ENCODE measurements around the gene SNRPD2. TPM values are rescaled to one million over a fixed set of nuclear protein-coding genes. Genes with fewer than 3 reads are reported as not detected.
A peak's percentile ranks its signal among the peaks of the same experiment; 100 is the strongest.
"Not testable (repeated sequence)": the region's sequence is repeated elsewhere in the genome, so short reads cannot be mapped to it uniquely, and the experiment has no call there.

Gene SNRPD2
- total RNA-seq, 6 experiments from 2014 or later, result 79.7 to 92.5 (median 88.2) TPM

- H3K27ac ChIP-seq, result peak within 1 kb of the TSS; percentile 4 to 60 (median 57)
These were observed 38.9 kb upstream of the SNRPD2 start, which contains the start of gene FBXO46 for GRCh38 chr19:45730368-45731288. FBXO46 (minus strand) TSS chr19:45730896; CDS start chr19:45713495, 17,401 bp downstream.

GRCh38 chr19:45729800-45730290, 38.1 kb upstream of the SNRPD2 start:
- intact Hi-C loops (cut with DNase I), result no loop called here
- no peak for TF ChIP-seq CTCF (IDR thresholded peaks at IDR 0.05)
- 2% methylated on average over 8 of the region's 10 CpGs for WGBS (ENCODE audit: insufficient coverage, low coverage, low lambda C conversion rate, missing lambda C conversion rate)
- Histone ChIP-seq H3K4me3 (peak overlapping the region; percentile 53 to 77 (median 66)), H3K36me3 (no peaks in the 10 kb centered on the region), H3K9me3 (no peaks in the 10 kb centered on the region), H3K4me1 (peaks cover 0 to 12% (median 5%) of the 10 kb centered on the region in 4 donors), H3K27me3 (no peaks in the 10 kb centered on the region), H3K27ac (peak overlapping the region; percentile 4 to 60 (median 20))
- DNase-seq (no peak), ATAC-seq (peak in 3 of 4 donors; percentile 0 to 31 (median 1))

More at GRCh38 chr19:45730368-45731288, 38.9 kb upstream of the SNRPD2 start, which contains the start of gene FBXO46:
- ATAC-seq (peak; percentile 96 to 98 (median 98)), DNase-seq (peak; percentile 95 to 98 (median 98))
- H3K4me1 ChIP-seq, result peaks cover 0 to 12% (median 5%) of the 10 kb centered on the region in 4 donors
- TF ChIP-seq POLR2A (IDR thresholded peaks at IDR 0.05) (peak; percentile 69), CTCF (IDR thresholded peaks at IDR 0.05) (no peak)
- intact Hi-C loops (cut with DNase I), result no loop called here
- H3K4me3 ChIP-seq, result peak within 1 kb of the TSS; percentile 53 to 77 (median 66)
- no peaks in the 10 kb centered on the region for H3K27me3 ChIP-seq
- H3K36me3 ChIP-seq, result no peaks in the 10 kb centered on the region
- 1% methylated on average over 47 of the region's 48 CpGs for WGBS (ENCODE audit: insufficient coverage, low coverage, low lambda C conversion rate, missing lambda C conversion rate)
- H3K9me3 ChIP-seq, result no peaks in the 10 kb centered on the region

- 93% methylated on average over 18 of the region's 18 CpGs for WGBS (ENCODE audit: insufficient coverage, low coverage, low lambda C conversion rate, missing lambda C conversion rate)
- not testable (repeated sequence) for H3K9me3 ChIP-seq
These were observed 36.9 kb upstream of the SNRPD2 start for GRCh38 chr19:45728683-45729082.

GRCh38 chr19:45720065-45720464, 28.3 kb upstream of the SNRPD2 start:
- 95% methylated on average over 9 of the region's 11 CpGs for WGBS (ENCODE audit: insufficient coverage, low coverage, low lambda C conversion rate, missing lambda C conversion rate)
- intact Hi-C loops (cut with DNase I); H3K9me3 ChIP-seq; H3K27me3 ChIP-seq; H3K4me3 ChIP-seq; ATAC-seq; DNase-seq; H3K36me3 ChIP-seq: not testable (repeated sequence)
- Histone ChIP-seq H3K4me1 (peaks cover 0 to 25% (median 4%) of the 10 kb centered on the region in 4 donors), H3K27ac (peak overlapping the region in 2 of 3 donors; percentile 74 to 87)

More at GRCh38 chr19:45728683-45729082, 36.9 kb upstream of the SNRPD2 start:
- DNase-seq; ATAC-seq; H3K27ac ChIP-seq; H3K36me3 ChIP-seq; H3K4me3 ChIP-seq; intact Hi-C loops (cut with DNase I); H3K27me3 ChIP-seq: not testable (repeated sequence)
- H3K4me1 ChIP-seq, result peaks cover 0 to 12% (median 5%) of the 10 kb centered on the region in 4 donors

- WGBS (ENCODE audit: insufficient coverage, low coverage, low lambda C conversion rate, missing lambda C conversion rate), result 62% methylated on average over 2 of the region's 12 CpGs
- Histone ChIP-seq H3K9me3 (no peaks in the 10 kb centered on the region), H3K4me1 (peaks cover 0 to 25% (median 4%) of the 10 kb centered on the region in 4 donors), H3K4me3 (peak overlapping the region; percentile 51 to 64 (median 59)), H3K27ac (peak overlapping the region; percentile 88 to 97 (median 96)), H3K27me3 (no peaks in the 10 kb centered on the region), H3K36me3 (peaks cover 0 to 5% (median 2%) of the 10 kb centered on the region in 4 donors)
- TF ChIP-seq CTCF (IDR thresholded peaks at IDR 0.05), result no peak
- TF ChIP-seq POLR2A (IDR thresholded peaks at IDR 0.05), result no peak
- DNase-seq (peak in 1 of 3 donors; percentile 56), ATAC-seq (no peak)
- intact Hi-C loops (cut with DNase I), result no loop called here
These were observed 26.4 kb upstream of the SNRPD2 start for GRCh38 chr19:45717983-45718650.
